Measurements from ENCODE around the gene XBP1. TPM values are rescaled to one million over a fixed set of nuclear protein-coding genes. Genes with fewer than 3 reads are reported as not detected.

Gene XBP1
- total and polyA plus RNA-seq, 2 of the 13 experiments (the other 11 are each of a cell fraction or from before 2014, with no cell fraction given): 416 to 427 TPM

DNA sequence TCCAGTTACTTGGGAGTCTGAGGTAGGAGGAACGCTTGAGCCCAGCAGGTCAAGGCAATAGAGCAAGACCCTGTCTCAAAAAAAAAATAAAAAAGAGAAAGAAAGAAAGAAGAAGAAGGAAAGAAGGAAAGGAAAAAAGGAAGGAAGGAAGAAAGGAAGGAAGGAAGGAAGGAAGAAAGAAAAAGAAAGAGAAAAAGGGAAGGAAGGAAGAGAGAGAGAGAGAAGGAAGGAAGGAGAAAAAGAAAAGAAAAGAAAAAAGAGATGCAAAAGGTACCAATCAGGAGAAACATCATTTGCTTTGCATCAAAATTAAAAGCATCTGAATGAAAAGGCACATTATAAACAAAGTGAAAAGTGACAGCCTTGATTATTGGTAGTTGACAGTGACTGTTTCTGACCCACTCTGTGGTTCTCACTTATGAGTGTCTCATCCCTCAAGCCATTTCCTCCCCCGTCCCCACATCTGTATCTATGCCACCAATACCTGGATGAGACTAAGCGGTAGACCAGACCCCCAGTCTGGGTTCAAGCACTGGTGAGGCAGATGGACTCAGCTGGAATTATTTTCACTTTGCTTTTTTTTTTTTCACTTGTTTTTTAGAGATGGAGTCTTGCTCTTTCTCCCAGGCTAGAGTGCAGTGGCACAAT, 33.0 kb upstream of the XBP1 start:
- intact Hi-C loops (cut with micrococcal nuclease; ENCODE audit: unreplicated experiment): no loop called here
- no TSS peak for BruUV-seq (replicated peaks)
- TF ChIP-seq, protein P1, sequence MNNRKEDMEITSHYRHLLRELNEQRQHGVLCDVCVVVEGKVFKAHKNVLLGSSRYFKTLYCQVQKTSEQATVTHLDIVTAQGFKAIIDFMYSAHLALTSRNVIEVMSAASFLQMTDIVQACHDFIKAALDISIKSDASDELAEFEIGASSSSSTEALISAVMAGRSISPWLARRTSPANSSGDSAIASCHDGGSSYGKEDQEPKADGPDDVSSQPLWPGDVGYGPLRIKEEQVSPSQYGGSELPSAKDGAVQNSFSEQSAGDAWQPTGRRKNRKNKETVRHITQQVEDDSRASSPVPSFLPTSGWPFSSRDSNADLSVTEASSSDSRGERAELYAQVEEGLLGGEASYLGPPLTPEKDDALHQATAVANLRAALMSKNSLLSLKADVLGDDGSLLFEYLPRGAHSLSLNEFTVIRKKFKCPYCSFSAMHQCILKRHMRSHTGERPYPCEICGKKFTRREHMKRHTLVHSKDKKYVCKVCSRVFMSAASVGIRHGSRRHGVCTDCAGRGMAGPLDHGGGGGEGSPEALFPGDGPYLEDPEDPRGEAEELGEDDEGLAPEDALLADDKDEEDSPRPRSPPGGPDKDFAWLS (CRISPR knock-in tag; IDR thresholded peaks at IDR 0.05; ENCODE audit: borderline replicate concordance): no peak
- no peak for TF ChIP-seq ZNF776 (CRISPR knock-in tag; IDR thresholded peaks at IDR 0.05)
- no peak for TF ChIP-seq ATAD3A (CRISPR knock-in tag; IDR thresholded peaks at IDR 0.05)
- TF ChIP-seq, protein P2, sequence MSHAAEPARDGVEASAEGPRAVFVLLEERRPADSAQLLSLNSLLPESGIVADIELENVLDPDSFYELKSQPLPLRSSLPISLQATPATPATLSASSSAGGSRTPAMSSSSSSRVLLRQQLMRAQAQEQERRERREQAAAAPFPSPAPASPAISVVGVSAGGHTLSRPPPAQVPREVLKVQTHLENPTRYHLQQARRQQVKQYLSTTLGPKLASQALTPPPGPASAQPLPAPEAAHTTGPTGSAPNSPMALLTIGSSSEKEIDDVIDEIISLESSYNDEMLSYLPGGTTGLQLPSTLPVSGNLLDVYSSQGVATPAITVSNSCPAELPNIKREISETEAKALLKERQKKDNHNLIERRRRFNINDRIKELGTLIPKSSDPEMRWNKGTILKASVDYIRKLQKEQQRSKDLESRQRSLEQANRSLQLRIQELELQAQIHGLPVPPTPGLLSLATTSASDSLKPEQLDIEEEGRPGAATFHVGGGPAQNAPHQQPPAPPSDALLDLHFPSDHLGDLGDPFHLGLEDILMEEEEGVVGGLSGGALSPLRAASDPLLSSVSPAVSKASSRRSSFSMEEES (CRISPR knock-in tag; IDR thresholded peaks at IDR 0.05): no peak
- no peak for TF ChIP-seq NCOR1 (IDR thresholded peaks at IDR 0.05; ENCODE audit: borderline replicate concordance, low read length)
- TF ChIP-seq, protein P3, sequence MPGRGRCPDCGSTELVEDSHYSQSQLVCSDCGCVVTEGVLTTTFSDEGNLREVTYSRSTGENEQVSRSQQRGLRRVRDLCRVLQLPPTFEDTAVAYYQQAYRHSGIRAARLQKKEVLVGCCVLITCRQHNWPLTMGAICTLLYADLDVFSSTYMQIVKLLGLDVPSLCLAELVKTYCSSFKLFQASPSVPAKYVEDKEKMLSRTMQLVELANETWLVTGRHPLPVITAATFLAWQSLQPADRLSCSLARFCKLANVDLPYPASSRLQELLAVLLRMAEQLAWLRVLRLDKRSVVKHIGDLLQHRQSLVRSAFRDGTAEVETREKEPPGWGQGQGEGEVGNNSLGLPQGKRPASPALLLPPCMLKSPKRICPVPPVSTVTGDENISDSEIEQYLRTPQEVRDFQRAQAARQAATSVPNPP (CRISPR knock-in tag; IDR thresholded peaks at IDR 0.05): no peak
- no peak for TF ChIP-seq SP5 (CRISPR knock-in tag; IDR thresholded peaks at IDR 0.05; ENCODE audit: borderline replicate concordance, low read depth)
- TF ChIP-seq, protein P4, sequence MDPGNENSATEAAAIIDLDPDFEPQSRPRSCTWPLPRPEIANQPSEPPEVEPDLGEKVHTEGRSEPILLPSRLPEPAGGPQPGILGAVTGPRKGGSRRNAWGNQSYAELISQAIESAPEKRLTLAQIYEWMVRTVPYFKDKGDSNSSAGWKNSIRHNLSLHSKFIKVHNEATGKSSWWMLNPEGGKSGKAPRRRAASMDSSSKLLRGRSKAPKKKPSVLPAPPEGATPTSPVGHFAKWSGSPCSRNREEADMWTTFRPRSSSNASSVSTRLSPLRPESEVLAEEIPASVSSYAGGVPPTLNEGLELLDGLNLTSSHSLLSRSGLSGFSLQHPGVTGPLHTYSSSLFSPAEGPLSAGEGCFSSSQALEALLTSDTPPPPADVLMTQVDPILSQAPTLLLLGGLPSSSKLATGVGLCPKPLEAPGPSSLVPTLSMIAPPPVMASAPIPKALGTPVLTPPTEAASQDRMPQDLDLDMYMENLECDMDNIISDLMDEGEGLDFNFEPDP (CRISPR knock-in tag; conservative IDR thresholded peaks at IDR 0.05): no peak
- TF ChIP-seq NR2F2 (IDR thresholded peaks at IDR 0.05; ENCODE audit: borderline replicate concordance, low read depth): no peak
- no peak for TF ChIP-seq ARNTL (CRISPR knock-in tag; IDR thresholded peaks at IDR 0.05)
- TF ChIP-seq, protein P5, sequence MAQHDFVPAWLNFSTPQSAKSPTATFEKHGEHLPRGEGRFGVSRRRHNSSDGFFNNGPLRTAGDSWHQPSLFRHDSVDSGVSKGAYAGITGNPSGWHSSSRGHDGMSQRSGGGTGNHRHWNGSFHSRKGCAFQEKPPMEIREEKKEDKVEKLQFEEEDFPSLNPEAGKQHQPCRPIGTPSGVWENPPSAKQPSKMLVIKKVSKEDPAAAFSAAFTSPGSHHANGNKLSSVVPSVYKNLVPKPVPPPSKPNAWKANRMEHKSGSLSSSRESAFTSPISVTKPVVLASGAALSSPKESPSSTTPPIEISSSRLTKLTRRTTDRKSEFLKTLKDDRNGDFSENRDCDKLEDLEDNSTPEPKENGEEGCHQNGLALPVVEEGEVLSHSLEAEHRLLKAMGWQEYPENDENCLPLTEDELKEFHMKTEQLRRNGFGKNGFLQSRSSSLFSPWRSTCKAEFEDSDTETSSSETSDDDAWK (CRISPR knock-in tag; IDR thresholded peaks at IDR 0.05): no peak
- TF ChIP-seq SRY (CRISPR knock-in tag; IDR thresholded peaks at IDR 0.05): no peak
- Histone ChIP-seq H3K27me3 (ENCODE audit: control insufficient read depth in 1 of 2, insufficient read depth in 2 of 2, low read length in 2 of 2) (no peaks in the 10 kb centered on the region), H3K9me3 (ENCODE audit: low read length) (no peaks in the 10 kb centered on the region), H4K20me1 (ENCODE audit: insufficient read depth, low read length) (no peaks in the 10 kb centered on the region), H3K4me2 (ENCODE audit: low read depth, low read length) (no peak overlapping the region), H3K27ac (ENCODE audit: extremely low read length, insufficient read depth, low read length) (no peak overlapping the region), H3K4me1 (ENCODE audit: insufficient read depth, low read length) (peaks cover 38% of the 10 kb centered on the region), H2AFZ (ENCODE audit: low read length) (no peak overlapping the region), H3K79me2 (ENCODE audit: insufficient read depth, low read length) (no peaks in the 10 kb centered on the region), H3K9ac (ENCODE audit: insufficient read depth, low read depth, low read length) (no peak overlapping the region), H3K4me3 (replicated peaks in 1 of 3; ENCODE audit: insufficient read depth in 1 of 3, low read depth in 2 of 3, low read length in 3 of 3) (no peak overlapping the region), H3K36me3 (replicated peaks in 1 of 2; ENCODE audit: control insufficient read depth in 1 of 2, insufficient read depth in 2 of 2, low read length in 2 of 2) (no peaks in the 10 kb centered on the region)
- in situ Hi-C loops (cut with HindIII; ENCODE audit: extremely low pct_ligation_motif_present, low pct_unique_long_range_greater_than_20kb): no loop called here
- DNase-seq (ENCODE audit: low spot score) (no peak), ATAC-seq (no peak), FAIRE-seq (no peak)
- WGBS (ENCODE audit: low lambda C conversion rate): 92% methylated on average over 3 of the region's 3 CpGs
- ChIA-PET POLR2A (interaction anchor here (2.2 kb wide), 1 partner anchor 33 kb away, joined by 6 read pairs; the partner anchor contains the start of gene XBP1), CTCF (ENCODE audit: low intra/inter-chr PET ratio, low total read pairs) (no interaction called here)

Data from HepG2 (cell line).